ENCODE measurements around the gene WFDC2. TPM values are rescaled to one million over a fixed set of nuclear protein-coding genes. Genes with fewer than 3 reads are reported as not detected.

The WFDC2 gene
- total RNA-seq, 1 donor from 2014 or later = not detected

- H3K36me3 ChIP-seq (ENCODE audit: control insufficient read depth, insufficient read depth, low read length) = no peaks in the 10 kb centered on the region
- H3K4me3 ChIP-seq (ENCODE audit: low read depth, low read length) = no peak overlapping the region
- H3K27me3 ChIP-seq (ENCODE audit: control insufficient read depth, insufficient read depth, low read length) = peaks cover 3% of the 10 kb centered on the region
- TF ChIP-seq, protein P1, sequence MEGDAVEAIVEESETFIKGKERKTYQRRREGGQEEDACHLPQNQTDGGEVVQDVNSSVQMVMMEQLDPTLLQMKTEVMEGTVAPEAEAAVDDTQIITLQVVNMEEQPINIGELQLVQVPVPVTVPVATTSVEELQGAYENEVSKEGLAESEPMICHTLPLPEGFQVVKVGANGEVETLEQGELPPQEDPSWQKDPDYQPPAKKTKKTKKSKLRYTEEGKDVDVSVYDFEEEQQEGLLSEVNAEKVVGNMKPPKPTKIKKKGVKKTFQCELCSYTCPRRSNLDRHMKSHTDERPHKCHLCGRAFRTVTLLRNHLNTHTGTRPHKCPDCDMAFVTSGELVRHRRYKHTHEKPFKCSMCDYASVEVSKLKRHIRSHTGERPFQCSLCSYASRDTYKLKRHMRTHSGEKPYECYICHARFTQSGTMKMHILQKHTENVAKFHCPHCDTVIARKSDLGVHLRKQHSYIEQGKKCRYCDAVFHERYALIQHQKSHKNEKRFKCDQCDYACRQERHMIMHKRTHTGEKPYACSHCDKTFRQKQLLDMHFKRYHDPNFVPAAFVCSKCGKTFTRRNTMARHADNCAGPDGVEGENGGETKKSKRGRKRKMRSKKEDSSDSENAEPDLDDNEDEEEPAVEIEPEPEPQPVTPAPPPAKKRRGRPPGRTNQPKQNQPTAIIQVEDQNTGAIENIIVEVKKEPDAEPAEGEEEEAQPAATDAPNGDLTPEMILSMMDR (IDR thresholded peaks at IDR 0.05; ENCODE audit: insufficient read depth, low read length, severe bottlenecking) = no peak
- DNase-seq (ENCODE audit: low read depth) (no peak), FAIRE-seq (no peak)
Measured at GRCh38 chr20:45501600-45501999, 32.0 kb downstream of the WFDC2 start.

DNA sequence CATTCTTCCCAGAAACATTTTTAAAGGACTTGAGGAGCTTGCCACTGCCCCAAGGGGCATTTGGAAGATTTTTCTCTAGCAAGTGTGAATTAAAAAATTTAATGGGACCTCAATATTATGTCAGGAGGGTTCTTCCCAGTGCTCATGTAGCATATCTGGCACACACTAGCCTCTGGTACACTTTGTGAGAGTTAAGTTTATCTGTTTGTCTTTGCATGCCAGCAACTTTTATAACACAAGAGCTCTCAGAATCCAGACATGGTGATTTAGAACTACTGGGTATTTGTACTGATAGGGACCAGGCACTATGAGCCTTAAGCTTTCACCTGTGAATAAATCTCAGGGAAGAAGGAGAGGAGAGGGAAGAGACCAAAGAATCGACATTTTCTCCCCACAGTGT is 33.0 kb downstream of the WFDC2 start:
- Histone ChIP-seq H3K36me3 (ENCODE audit: control insufficient read depth, insufficient read depth, low read length) (no peaks in the 10 kb centered on the region), H3K4me3 (ENCODE audit: low read depth, low read length) (no peak overlapping the region), H3K27me3 (ENCODE audit: control insufficient read depth, insufficient read depth, low read length) (peaks cover 1% of the 10 kb centered on the region)
- TF ChIP-seq, protein P1 (IDR thresholded peaks at IDR 0.05; ENCODE audit: insufficient read depth, low read length, severe bottlenecking) = no peak
- FAIRE-seq = no peak
- no peak for DNase-seq (ENCODE audit: low read depth)

- Histone ChIP-seq H3K27me3 (ENCODE audit: control insufficient read depth, insufficient read depth, low read length) (peaks cover 1% of the 10 kb centered on the region), H3K4me3 (ENCODE audit: low read depth, low read length) (no peak overlapping the region), H3K36me3 (ENCODE audit: control insufficient read depth, insufficient read depth, low read length) (no peaks in the 10 kb centered on the region)
- TF ChIP-seq, protein P1 (IDR thresholded peaks at IDR 0.05; ENCODE audit: insufficient read depth, low read length, severe bottlenecking) = no peak
- DNase-seq (ENCODE audit: low read depth) (no peak), FAIRE-seq (no peak)
Measured at GRCh38 chr20:45503403-45503802, 33.9 kb downstream of the WFDC2 start.

GRCh38 chr20:45506398-45506797 is 36.8 kb downstream of the WFDC2 start:
- Histone ChIP-seq H3K36me3 (ENCODE audit: control insufficient read depth, insufficient read depth, low read length) (no peaks in the 10 kb centered on the region), H3K4me3 (ENCODE audit: low read depth, low read length) (no peak overlapping the region), H3K27me3 (ENCODE audit: control insufficient read depth, insufficient read depth, low read length) (peaks cover 1% of the 10 kb centered on the region)
- TF ChIP-seq, protein P1 (IDR thresholded peaks at IDR 0.05; ENCODE audit: insufficient read depth, low read length, severe bottlenecking) = no peak
- FAIRE-seq (peak; percentile 50), DNase-seq (ENCODE audit: low read depth) (no peak)

DNA sequence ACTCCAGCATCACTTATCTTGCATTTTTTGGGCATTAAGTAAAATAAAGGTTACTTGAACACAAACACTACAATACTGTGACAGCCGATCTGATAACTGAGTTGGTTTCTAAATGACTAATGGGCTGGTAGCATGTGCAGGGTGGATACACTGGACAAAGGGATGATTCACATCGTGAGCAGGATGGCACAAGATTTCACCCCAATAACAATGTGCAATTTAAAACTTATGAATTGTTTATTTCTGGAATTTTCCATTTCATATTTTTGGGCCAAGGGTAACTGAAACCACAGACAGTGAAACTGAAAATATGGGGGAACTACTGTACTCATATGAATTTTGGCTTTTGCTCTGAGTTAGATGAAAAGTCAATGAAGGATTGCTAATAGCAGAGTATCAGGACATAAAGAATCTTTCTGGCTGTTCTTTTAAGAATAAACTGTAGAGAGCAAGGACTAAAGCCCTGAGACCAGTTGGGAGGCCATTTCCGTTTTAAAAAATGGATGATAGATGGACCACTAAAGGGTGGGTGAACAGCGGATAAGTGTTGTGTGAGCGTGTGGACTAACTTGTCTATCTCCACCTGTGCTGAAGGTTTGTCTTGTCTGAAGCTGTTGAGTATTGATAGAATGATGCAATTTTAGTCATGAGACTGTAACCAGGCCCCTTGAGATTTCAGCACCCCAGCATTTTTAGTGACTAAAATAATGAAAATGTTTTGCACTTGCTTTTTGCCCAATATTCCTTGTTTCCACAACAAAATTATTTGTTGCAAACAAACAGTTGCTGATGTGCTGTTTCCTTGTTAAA is 37.7 kb downstream of the WFDC2 start:
- Histone ChIP-seq H3K36me3 (ENCODE audit: control insufficient read depth, insufficient read depth, low read length) (no peaks in the 10 kb centered on the region), H3K4me3 (ENCODE audit: low read depth, low read length) (no peak overlapping the region), H3K27me3 (ENCODE audit: control insufficient read depth, insufficient read depth, low read length) (peaks cover 1% of the 10 kb centered on the region)
- FAIRE-seq = no peak
- TF ChIP-seq, protein P1 (IDR thresholded peaks at IDR 0.05; ENCODE audit: insufficient read depth, low read length, severe bottlenecking) = no peak
- peak; percentile 83 for DNase-seq (ENCODE audit: low read depth)

Measured in bronchial epithelial cell (primary cell).